WTC11 (cell line): ENCODE results near the gene RPP21.

Source experiments
- CREB1 ChIP-seq: sonication (generic); formaldehyde crosslinking; IDR thresholded peaks from 2 replicates; pipeline ENCODE4 v1.8.0; 2023; ENCODE audit warnings: mild to moderate bottlenecking, missing genetic modification reagents
- CTCF ChIP-seq: fragments of 200-600 bp; IDR thresholded peaks from 2 replicates; pipeline ENCODE4 v1.8.0; 2022; ENCODE audit warnings: antibody characterized with exemption
- JUN ChIP-seq: sonication (generic); formaldehyde crosslinking; IDR thresholded peaks from 2 replicates; pipeline ENCODE4 v1.8.0; 2023; ENCODE audit warnings: mild to moderate bottlenecking, missing genetic modification reagents
- SP1 ChIP-seq: sonication (generic); formaldehyde crosslinking; conservative IDR thresholded peaks from 2 replicates; pipeline ENCODE4 v1.8.1; 2022; ENCODE audit warnings: missing genetic modification reagents
- TF ChIP-seq, protein P1 (sequence below): sonication (generic); formaldehyde crosslinking; conservative IDR thresholded peaks from 2 replicates; pipeline ENCODE4 v1.8.1; 2022; ENCODE audit warnings: mild to moderate bottlenecking, missing genetic modification reagents

DNA sequence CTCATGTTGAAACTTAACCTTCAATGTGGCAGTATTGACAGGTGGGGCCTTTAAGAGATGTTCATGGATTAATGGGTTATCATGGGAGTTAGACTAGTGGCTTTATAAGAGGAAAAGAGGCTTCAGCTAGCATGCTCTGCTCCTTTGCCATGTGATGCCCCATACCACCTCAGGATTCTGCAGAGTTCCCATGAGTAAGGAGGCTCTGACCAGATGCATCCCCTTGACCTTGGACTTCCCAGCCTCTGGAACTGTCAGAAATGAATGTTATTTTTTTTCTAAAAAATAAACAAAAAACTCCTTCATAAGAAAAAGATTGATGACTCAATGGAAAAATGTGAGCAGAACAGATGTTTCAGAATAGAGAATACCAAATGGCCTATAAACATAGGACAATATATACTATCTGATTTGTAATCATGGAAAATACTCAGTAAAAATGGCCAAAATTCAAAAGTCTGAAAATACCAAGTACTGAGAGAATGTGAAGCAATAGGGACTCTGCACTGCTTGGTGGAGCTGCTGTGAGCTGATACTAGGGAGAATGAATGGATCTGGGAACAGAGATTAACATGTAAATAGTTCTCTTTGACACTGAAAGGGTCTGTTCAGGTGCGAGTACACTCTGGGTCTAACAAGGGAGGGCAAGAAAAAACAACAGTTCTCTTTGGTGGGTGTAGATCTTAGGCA, 25.7 kb upstream of the RPP21 start:
- TF ChIP-seq, protein P1, sequence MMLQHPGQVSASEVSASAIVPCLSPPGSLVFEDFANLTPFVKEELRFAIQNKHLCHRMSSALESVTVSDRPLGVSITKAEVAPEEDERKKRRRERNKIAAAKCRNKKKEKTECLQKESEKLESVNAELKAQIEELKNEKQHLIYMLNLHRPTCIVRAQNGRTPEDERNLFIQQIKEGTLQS (CRISPR knock-in tag) = no peak
- TF ChIP-seq SP1 (CRISPR knock-in tag) (no peak), JUN (no peak), CTCF (no peak), CREB1 (no peak)
